Right cardiac atrium (tissue), 5 donors: Measurements from ENCODE around the gene DPYSL5. TPM values are rescaled to one million over a fixed set of nuclear protein-coding genes. Genes with fewer than 3 reads are reported as not detected.

Source experiments
- ATAC-seq, 2 donors: fragments of 200-7000 bp; cut with Tn5 transposase; one replicate each; pipeline versions ENCODE4 v1.8.0 to v1.9.1; 2020; ENCODE audit warnings: moderate library complexity in 2 of 2, mild to moderate bottlenecking in 1 of 2
- DNase-seq, 3 donors: peaks; one replicate each; pipeline ENCODE4 v3.0.0-alpha.2; 2020
- H3K27ac ChIP-seq: one replicate; pipeline ENCODE4 v1.5.1; 2013; ENCODE audit warnings: mild to moderate bottlenecking, low read length, control low read depth, moderate library complexity
- H3K27me3 ChIP-seq: one replicate; pipeline ENCODE4 v1.6.1; 2013; ENCODE audit not compliant: control insufficient read depth, insufficient read depth
- H3K4me1 ChIP-seq: one replicate; pipeline ENCODE4 v1.6.1; 2013; ENCODE audit warnings: low read length; ENCODE audit not compliant: control insufficient read depth, insufficient read depth
- H3K4me3 ChIP-seq: one replicate; pipeline ENCODE4 v1.5.1; 2013; ENCODE audit warnings: low read length, control low read depth
- H3K9me3 ChIP-seq: one replicate; pipeline ENCODE4 v1.6.1; 2013; ENCODE audit warnings: low read length; ENCODE audit not compliant: control insufficient read depth
- WGBS: extraction: QIAGEN DNeasy Blood & Tissue Kit; methylation state at CpG from one replicate; pipeline ENCODE4 v1.1.7; 2013; 5-methylcytosine and 5-hydroxymethylcytosine counted together
- intact Hi-C, 4 donors: fragments of 100-400 bp; cut with DNase I; formaldehyde crosslinking; loops; one replicate each; pipeline versions ENCODE4 v1.11.0 to v1.14.0; 2022 to 2023
- polyA plus RNA-seq: library from polyadenylated mRNA; stranded (reverse); fragments of 200-250 nt; gene quantifications from one replicate; pipeline ENCODE4 v1.2.3, GENCODE V29; 2013
- total RNA-seq, 4 donors: library from RNA; stranded (reverse); fragmentation: NEBNext Ultra II Directional; extraction: Animal tissue kit (Norgen Biotek cat#: 25700); gene quantifications; one replicate each; pipeline ENCODE4 v1.2.1, GENCODE V29; 2021
- donor health status: healthy with polysubstance abuse.
- donor health status: DM: no; HTN: yes; CAD: no.
- donor health status: DM: no; HTN: no; CAD: no.
- donor health status: DM: no; HTN: yes; CAD: no; lungs with severe emphysema.
- donor health status: DM: yes; HTN: yes; CAD: no.

DPYSL5 gene
- total and polyA plus RNA-seq, 5 donors = 0.05 TPM; not detected in 4

GRCh38 chr2:26951236-26951635 lies 103.3 kb downstream of the DPYSL5 start:
- intact Hi-C loops = no loop called here

GRCh38 chr2:26952374-26952773 lies 104.4 kb downstream of the DPYSL5 start:
- H3K9me3 ChIP-seq = no peaks in the 10 kb centered on the region
- no peaks in the 10 kb centered on the region for H3K4me1 ChIP-seq
- no peaks in the 10 kb centered on the region for H3K27me3 ChIP-seq
- no peak overlapping the region for H3K4me3 ChIP-seq
- DNase-seq (no peak), ATAC-seq (no peak)
- intact Hi-C loops = no loop called here
- 71% methylated on average over 4 of the region's 4 CpGs for WGBS
- no peak overlapping the region for H3K27ac ChIP-seq

More at GRCh38 chr2:26951236-26951635, 103.3 kb downstream of the DPYSL5 start:
- Histone ChIP-seq H3K27ac (no peak overlapping the region), H3K4me1 (no peaks in the 10 kb centered on the region), H3K27me3 (no peaks in the 10 kb centered on the region), H3K4me3 (no peak overlapping the region), H3K9me3 (no peaks in the 10 kb centered on the region)
- DNase-seq (no peak), ATAC-seq (no peak)
- 74% methylated on average over 3 of the region's 3 CpGs for WGBS

GRCh38 chr2:26954135-26954534 lies 106.2 kb downstream of the DPYSL5 start:
- ATAC-seq (no peak), DNase-seq (no peak)
- intact Hi-C loops = no loop called here
- no peak overlapping the region for H3K27ac ChIP-seq
- H3K4me1 ChIP-seq = no peaks in the 10 kb centered on the region
- no peaks in the 10 kb centered on the region for H3K9me3 ChIP-seq
- no peaks in the 10 kb centered on the region for H3K27me3 ChIP-seq
- 91% methylated on average over 4 of the region's 4 CpGs for WGBS
- no peak overlapping the region for H3K4me3 ChIP-seq

- Histone ChIP-seq H3K27ac (no peak overlapping the region), H3K4me1 (no peaks in the 10 kb centered on the region), H3K4me3 (no peak overlapping the region), H3K27me3 (no peaks in the 10 kb centered on the region), H3K9me3 (no peaks in the 10 kb centered on the region)
- 68% methylated on average over 3 of the region's 3 CpGs for WGBS
- DNase-seq (no peak), ATAC-seq (no peak)
- intact Hi-C loops = no loop called here
These were observed 109.1 kb downstream of the DPYSL5 start for GRCh38 chr2:26957041-26957440.

GRCh38 chr2:26957534-26957933 lies 109.6 kb downstream of the DPYSL5 start:
- WGBS = 57% methylated on average over 3 of the region's 3 CpGs
- ATAC-seq = no peak
- intact Hi-C loops = no loop called here
- no peak overlapping the region for H3K4me3 ChIP-seq
- no peak for DNase-seq
- H3K9me3 ChIP-seq = no peaks in the 10 kb centered on the region
- H3K4me1 ChIP-seq = no peaks in the 10 kb centered on the region
- H3K27ac ChIP-seq = no peak overlapping the region
- no peaks in the 10 kb centered on the region for H3K27me3 ChIP-seq

GRCh38 chr2:26959331-26959730 lies 111.4 kb downstream of the DPYSL5 start:
- Histone ChIP-seq H3K4me3 (no peak overlapping the region), H3K9me3 (no peaks in the 10 kb centered on the region), H3K27me3 (no peaks in the 10 kb centered on the region), H3K4me1 (no peaks in the 10 kb centered on the region), H3K27ac (no peak overlapping the region)
- DNase-seq (no peak), ATAC-seq (no peak)
- 85% methylated on average over 2 of the region's 2 CpGs for WGBS
- intact Hi-C loops = no loop called here

- Histone ChIP-seq H3K9me3 (no peaks in the 10 kb centered on the region), H3K27me3 (no peaks in the 10 kb centered on the region), H3K4me1 (no peaks in the 10 kb centered on the region), H3K27ac (no peak overlapping the region), H3K4me3 (no peak overlapping the region)
- ATAC-seq = no peak
- intact Hi-C loops = loop anchor here (5.0 to 10.0 kb wide), 3 partner anchors 53 to 123 kb away; partner anchors contain the start of gene KHK (in 4 of the 4)
- 63% methylated on average over 3 of the region's 3 CpGs for WGBS
- DNase-seq = no peak
These were observed 116.7 kb downstream of the DPYSL5 start for GRCh38 chr2:26964446-26965130.

- no peak for ATAC-seq
- intact Hi-C loops = loop anchor here in 3 of 4 donors (5.0 to 10.0 kb wide), 2 partner anchors 49 to 117 kb away; partner anchors contain the start of gene KHK (in 2 of the 3)
These were observed 120.1 kb downstream of the DPYSL5 start for GRCh38 chr2:26968001-26968400.

GRCh38 chr2:26969077-26969844 lies 121.3 kb downstream of the DPYSL5 start:
- no peak overlapping the region for H3K4me3 ChIP-seq
- no peak overlapping the region for H3K27ac ChIP-seq
- no peak for ATAC-seq
- H3K27me3 ChIP-seq = no peaks in the 10 kb centered on the region
- intact Hi-C loops = loop anchor here in 3 of 4 donors (5.0 to 10.0 kb wide), 2 partner anchors 48 to 116 kb away; partner anchors contain the start of gene KHK (in 2 of the 3)
- H3K9me3 ChIP-seq = no peaks in the 10 kb centered on the region
- H3K4me1 ChIP-seq = peaks cover 4% of the 10 kb centered on the region
- no peak for DNase-seq
- 69% methylated on average over 10 of the region's 10 CpGs for WGBS

More at GRCh38 chr2:26968001-26968400, 120.1 kb downstream of the DPYSL5 start:
- Histone ChIP-seq H3K27ac (no peak overlapping the region), H3K27me3 (no peaks in the 10 kb centered on the region), H3K9me3 (no peaks in the 10 kb centered on the region), H3K4me1 (peaks cover 4% of the 10 kb centered on the region), H3K4me3 (no peak overlapping the region)
- WGBS = 69% methylated on average over 3 of the region's 3 CpGs
- DNase-seq = no peak

GRCh38 chr2:26970244-26970927 lies 122.5 kb downstream of the DPYSL5 start, which contains the start of gene MAPRE3:
MAPRE3 (plus strand) TSS chr2:26970637; CDS start chr2:27022219, 51,582 bp downstream.
- intact Hi-C loops = loop anchor here in 1 of 4 donors (10.0 kb wide), 1 partner anchor 214 kb away; no protein-coding TSS in a partner anchor
- Histone ChIP-seq H3K27me3 (no peaks in the 10 kb centered on the region), H3K27ac (peak within 1 kb of the TSS; percentile 30), H3K4me3 (peak within 1 kb of the TSS; percentile 53), H3K9me3 (no peaks in the 10 kb centered on the region), H3K4me1 (peaks cover 4% of the 10 kb centered on the region)
- DNase-seq (peak; percentile 83 to 95 (median 93)), ATAC-seq (peak; percentile 95 to 96)
- under 1% methylated on average over 69 of the region's 69 CpGs for WGBS
